Measurements from ENCODE around the gene BAG3. TPM values are rescaled to one million over a fixed set of nuclear protein-coding genes. Genes with fewer than 3 reads are reported as not detected.
"Not testable (repeated sequence)": the region's sequence is repeated elsewhere in the genome, so short reads cannot be mapped to it uniquely, and the experiment has no call there.

BAG3 gene
- total and polyA plus RNA-seq, 10 donors: 2.1 to 36.0 (median 16.7) TPM

GRCh38 chr10:119702583-119702982 is 51.4 kb downstream of the BAG3 start:
- WGBS, 5 donors: 70 to 80% (median 71%) methylated on average over 2 of the region's 2 CpGs
- Histone ChIP-seq H3K36me3 (no peaks in the 10 kb centered on the region), H3K9me3 (peaks cover 0 to 18% (median 9%) of the 10 kb centered on the region in 8 donors), H3K4me3 (no peak overlapping the region), H3K27me3 (replicated peaks in 1 of 7) (no peaks in the 10 kb centered on the region), H3K27ac (peak overlapping the region in 2 of 8 donors; percentile 30 to 75), H3K4me1 (peaks cover 0 to 74% (median 35%) of the 10 kb centered on the region in 6 donors)
- no peak for DNase-seq
- intact Hi-C loops (cut with DNase I; ENCODE audit: low total_unique reads): no loop called here
- TF ChIP-seq CTCF (IDR thresholded peaks at IDR 0.05 in 8 of 11, conservative IDR thresholded peaks at IDR 0.05 in 3 of 11) (no peak), POLR2AphosphoS5 (IDR thresholded peaks at IDR 0.05) (no peak), POLR2A (IDR thresholded peaks at IDR 0.05) (no peak)

GRCh38 chr10:119703903-119704508 is 52.8 kb downstream of the BAG3 start:
- TF ChIP-seq POLR2A (IDR thresholded peaks at IDR 0.05) (no peak), POLR2AphosphoS5 (IDR thresholded peaks at IDR 0.05) (no peak)
- intact Hi-C loops (cut with DNase I; ENCODE audit: low total_unique reads): no loop called here
- Histone ChIP-seq H3K27ac (peak overlapping the region in 7 of 8 donors; percentile 55 to 84 (median 71)), H3K9me3 (peaks cover 0 to 21% (median 9%) of the 10 kb centered on the region in 8 donors), H3K36me3 (no peaks in the 10 kb centered on the region), H3K27me3 (replicated peaks in 1 of 7) (no peaks in the 10 kb centered on the region), H3K4me1 (peaks cover 0 to 83% (median 37%) of the 10 kb centered on the region in 6 donors), H3K4me3 (peak overlapping the region in 1 of 8 donors; percentile 36)
- DNase-seq: no peak
- 61 to 67% (median 65%) methylated on average over 9 of the region's 9 CpGs for WGBS, 5 donors

GRCh38 chr10:119705434-119705831 is 54.3 kb downstream of the BAG3 start:
- Histone ChIP-seq H3K27me3 (replicated peaks in 1 of 7) (no peaks in the 10 kb centered on the region), H3K9me3 (peaks cover 0 to 21% (median 9%) of the 10 kb centered on the region in 8 donors), H3K4me1 (peaks cover 4 to 80% (median 38%) of the 10 kb centered on the region in 6 donors), H3K36me3 (no peaks in the 10 kb centered on the region), H3K27ac (peak overlapping the region; percentile 35 to 84 (median 69)), H3K4me3 (peak overlapping the region in 1 of 8 donors; percentile 36)
- TF ChIP-seq CTCF (IDR thresholded peaks at IDR 0.05 in 8 of 11, conservative IDR thresholded peaks at IDR 0.05 in 3 of 11): no peak
- no peak for TF ChIP-seq POLR2AphosphoS5 (IDR thresholded peaks at IDR 0.05)
- TF ChIP-seq POLR2A (IDR thresholded peaks at IDR 0.05): no peak
- 34 to 68% (median 46%) methylated on average over 3 of the region's 3 CpGs for WGBS, 5 donors
- intact Hi-C loops (cut with DNase I; ENCODE audit: low total_unique reads): no loop called here
- no peak for DNase-seq

- TF ChIP-seq CTCF (IDR thresholded peaks at IDR 0.05 in 8 of 11, conservative IDR thresholded peaks at IDR 0.05 in 3 of 11) (no peak), POLR2A (IDR thresholded peaks at IDR 0.05) (no peak), POLR2AphosphoS5 (IDR thresholded peaks at IDR 0.05) (no peak)
- intact Hi-C loops (cut with DNase I; ENCODE audit: low total_unique reads): no loop called here
- Histone ChIP-seq H3K36me3 (no peaks in the 10 kb centered on the region), H3K27ac (no peak overlapping the region), H3K9me3 (peaks cover 0 to 32% (median 14%) of the 10 kb centered on the region in 8 donors), H3K4me1 (peaks cover 0 to 69% (median 29%) of the 10 kb centered on the region in 6 donors), H3K4me3 (no peak overlapping the region), H3K27me3 (replicated peaks in 1 of 7) (no peaks in the 10 kb centered on the region)
- 69 to 75% (median 71%) methylated on average over 7 of the region's 7 CpGs for WGBS, 5 donors
- no peak for DNase-seq
These were observed 55.5 kb downstream of the BAG3 start for GRCh38 chr10:119706521-119707278.

GRCh38 chr10:119707331-119707730 is 56.2 kb downstream of the BAG3 start:
- peaks cover 0 to 32% (median 14%) of the 10 kb centered on the region in 8 donors for H3K9me3 ChIP-seq
- peak overlapping the region in 1 of 8 donors; percentile 33 for H3K27ac ChIP-seq
- intact Hi-C loops (cut with DNase I; ENCODE audit: low total_unique reads); DNase-seq; H3K36me3 ChIP-seq; H3K27me3 ChIP-seq (replicated peaks in 1 of 7); H3K4me3 ChIP-seq: not testable (repeated sequence)
- 65 to 76% (median 67%) methylated on average over 5 of the region's 5 CpGs for WGBS, 5 donors
- peaks cover 0 to 62% (median 29%) of the 10 kb centered on the region in 6 donors for H3K4me1 ChIP-seq

- DNase-seq; H3K4me3 ChIP-seq; H3K27me3 ChIP-seq (replicated peaks in 1 of 7); H3K27ac ChIP-seq; H3K36me3 ChIP-seq; intact Hi-C loops (cut with DNase I; ENCODE audit: low total_unique reads): not testable (repeated sequence)
- Histone ChIP-seq H3K4me1 (peaks cover 0 to 26% (median 10%) of the 10 kb centered on the region in 6 donors), H3K9me3 (peaks cover 0 to 32% (median 14%) of the 10 kb centered on the region in 8 donors)
- WGBS, 5 donors: 67 to 89% (median 83%) methylated on average over 1 of the region's 1 CpG
These were observed 59.8 kb downstream of the BAG3 start for GRCh38 chr10:119710935-119711334.
